MM.1S (cell line): Measurements from ENCODE around the gene MVP.

Experiments
- CTCF ChIP-seq: fragments of 300-600 bp; sonication (generic); IDR thresholded peaks from 2 replicates; pipeline ENCODE4 v1.5.1; 2016; ENCODE audit warnings: antibody characterized with exemption, low read length, mixed read lengths
- EZH2 ChIP-seq: fragments of 300-600 bp; sonication (generic); optimal IDR thresholded peaks from 2 replicates; pipeline ENCODE3; 2017; ENCODE audit warnings: low read depth, mild to moderate bottlenecking, antibody characterized with exemption, low read length, mixed read lengths
- EZH2phosphoT487 ChIP-seq: fragments of 300-600 bp; sonication (generic); IDR thresholded peaks from 2 replicates; pipeline ENCODE4 v1.6.1; 2018; ENCODE audit warnings: antibody characterized with exemption, low read length

GRCh38 chr16:29897333-29897732 is 77.1 kb downstream of the MVP start:
- TF ChIP-seq CTCF (no peak), EZH2phosphoT487 (no peak), EZH2 (no peak)
